NCI-H82 treated with DMSO at 0.1 percent for 48 hours (cell line): ENCODE data around the gene FXYD4.
"Not testable (repeated sequence)": the region's sequence is repeated elsewhere in the genome, so short reads cannot be mapped to it uniquely, and the experiment has no call there.

Source experiments
- DNase-seq: peaks from one replicate; lab custom pipeline; 2025; ENCODE audit not compliant: unreplicated experiment; lab: John Stamatoyannopoulos, UW

Gene FXYD4

DNA sequence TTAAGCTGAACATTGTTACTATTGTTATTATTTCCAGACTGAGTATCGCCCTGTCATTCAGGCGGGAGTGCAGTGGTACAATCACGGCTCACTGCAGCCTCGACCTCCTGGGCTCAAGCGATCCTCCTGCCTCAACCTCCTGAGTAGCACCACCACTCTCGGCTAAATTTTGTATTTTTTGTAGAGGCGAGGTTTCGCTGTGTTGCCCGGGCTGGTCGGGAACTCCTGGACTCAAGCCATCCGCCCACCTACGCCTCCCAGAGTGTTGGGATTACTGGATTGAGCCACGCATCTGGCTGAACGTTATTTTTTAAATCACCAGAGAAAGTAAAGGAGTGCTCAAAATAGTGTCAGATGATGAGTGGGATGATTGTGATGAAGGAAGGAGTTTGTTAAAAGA is 38.9 kb downstream of the FXYD4 start:
- no peak for DNase-seq

DNA sequence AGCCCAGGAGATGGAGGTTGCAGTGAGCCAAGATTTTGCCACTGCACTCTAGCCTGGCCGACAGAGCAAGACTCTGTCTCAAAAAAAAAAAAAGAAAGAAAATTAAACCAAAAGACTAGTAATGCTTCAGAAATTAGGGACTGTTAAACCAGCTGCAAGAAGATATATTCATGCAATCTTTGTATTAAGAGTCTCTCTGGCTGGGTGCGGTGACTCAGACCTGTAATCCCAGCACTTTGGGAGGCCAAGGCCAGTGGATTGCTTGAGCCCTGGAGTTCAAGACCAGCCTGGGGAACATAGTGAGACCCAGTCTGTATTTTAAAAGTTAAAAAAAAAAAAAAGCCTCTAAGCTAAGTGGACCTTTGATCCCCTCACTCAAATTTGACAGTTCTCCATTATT is 40.1 kb downstream of the FXYD4 start:
- DNase-seq: no peak

DNA sequence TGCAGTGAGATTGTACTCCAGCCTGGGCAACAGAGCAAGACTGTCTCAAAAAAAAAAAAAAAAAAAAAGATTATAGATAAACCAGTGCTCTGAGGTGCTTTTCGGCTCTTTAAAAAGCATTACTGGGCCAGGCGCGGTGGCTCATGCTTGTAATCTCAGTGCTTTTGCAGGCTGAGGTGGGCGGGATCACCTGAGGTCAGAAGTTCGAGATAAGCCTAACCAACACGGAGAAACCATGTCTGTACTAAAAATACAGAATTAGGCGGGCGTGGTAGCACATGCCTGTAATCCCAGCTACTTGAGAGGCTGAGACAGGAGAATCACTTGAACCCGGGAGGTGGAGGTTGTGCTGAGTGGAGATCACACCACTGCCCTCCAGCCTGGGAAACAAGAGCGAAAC is 44.1 kb downstream of the FXYD4 start:
- DNase-seq: no peak

DNA sequence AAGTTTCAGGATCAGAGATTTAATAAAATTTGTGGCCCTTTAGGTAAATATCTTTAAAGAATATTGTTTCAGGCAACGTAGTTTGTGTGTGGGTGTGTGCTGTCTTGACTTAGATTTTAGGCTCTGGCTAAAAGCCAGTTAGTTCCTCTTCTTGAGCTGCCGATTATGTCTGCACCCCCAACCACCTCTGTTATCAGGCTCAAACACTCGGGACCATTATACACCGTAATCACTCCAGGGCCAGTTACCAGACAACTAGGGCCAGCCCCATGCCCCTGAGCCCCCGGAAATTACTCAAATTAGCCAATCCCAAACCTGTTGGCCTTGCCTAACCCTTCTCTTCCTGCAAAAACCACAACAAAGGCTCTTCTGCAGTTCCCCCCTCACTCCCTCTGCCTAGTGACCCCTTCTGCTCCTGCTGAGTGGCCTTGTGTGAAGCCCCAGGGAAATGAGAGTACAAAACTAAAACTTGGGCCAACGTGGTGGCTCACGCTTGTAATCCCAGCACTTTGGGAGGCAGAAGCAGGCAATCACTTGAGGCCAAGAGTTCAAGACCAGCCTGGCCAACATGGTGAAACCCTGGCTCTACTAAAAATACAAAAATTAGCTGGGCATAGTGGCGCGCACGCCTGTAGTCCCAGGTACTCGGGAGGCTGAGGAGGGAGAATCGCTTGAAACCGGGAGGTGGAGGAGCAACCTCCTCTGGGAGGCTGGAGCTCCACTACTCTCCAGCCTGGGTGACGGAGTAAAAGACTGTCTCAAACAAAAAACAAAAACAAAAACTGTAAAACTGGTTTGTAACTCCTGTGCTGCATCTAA is 46.7 kb downstream of the FXYD4 start:
- no peak for DNase-seq

DNA sequence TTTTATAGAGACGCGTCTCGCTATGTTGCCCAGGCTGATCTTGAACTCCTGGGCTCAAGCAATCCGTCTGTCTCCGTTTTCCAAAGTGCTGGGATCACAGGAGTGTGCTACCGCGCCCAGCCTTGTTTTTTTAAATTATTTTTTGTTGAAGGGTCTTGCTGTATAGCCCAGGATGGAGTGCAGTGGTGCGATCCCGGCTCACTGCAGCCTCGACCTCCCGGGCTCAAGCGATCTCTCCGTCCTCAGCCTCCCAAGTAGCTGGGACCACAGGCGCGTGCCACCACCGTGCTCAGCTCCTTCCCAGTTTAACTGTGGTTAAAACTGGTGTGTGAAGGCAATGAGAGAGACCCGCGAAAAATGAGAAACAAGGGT is 48.5 kb downstream of the FXYD4 start:
- DNase-seq: no peak

DNA sequence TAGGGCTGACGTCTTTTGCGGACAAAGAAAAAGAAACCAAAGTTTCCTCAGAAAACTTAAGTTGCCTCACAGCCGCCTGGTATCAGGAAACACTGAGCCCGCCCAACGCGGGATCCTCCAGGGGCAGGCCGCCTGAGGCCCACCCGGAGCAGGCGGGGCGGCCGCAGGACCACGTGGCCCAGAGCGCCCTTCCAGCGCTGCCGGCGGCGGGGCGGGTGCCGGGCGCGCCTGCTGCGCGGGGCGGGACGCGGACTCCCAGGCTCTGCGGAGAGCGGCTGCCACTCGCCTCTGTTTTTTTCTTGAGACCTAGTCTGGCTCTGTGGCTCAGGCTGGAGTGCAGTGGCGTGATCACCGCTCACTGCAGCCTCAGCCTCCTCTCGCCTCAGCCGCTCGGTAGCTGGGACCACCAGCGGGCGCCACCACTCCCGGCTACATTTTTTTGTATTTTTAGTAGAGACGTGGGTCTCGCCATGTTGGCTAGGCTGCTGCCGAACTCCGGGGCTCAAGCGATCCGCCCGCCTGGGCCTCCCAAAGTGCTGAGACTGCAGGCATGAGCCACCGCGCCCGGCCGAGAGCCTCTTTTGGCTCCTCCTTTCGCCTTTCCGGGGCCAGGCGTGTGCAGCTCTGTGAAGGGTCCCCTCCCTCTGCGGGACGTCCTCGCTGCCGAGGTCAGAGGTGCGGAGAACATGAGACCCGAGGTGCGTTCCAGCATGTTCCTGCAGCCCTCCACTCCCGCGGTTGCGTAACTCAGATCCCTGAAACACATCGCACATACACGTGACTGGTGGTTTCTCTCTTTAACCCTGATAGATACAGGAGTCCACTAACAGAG is 49.1 kb downstream of the FXYD4 start:
- no peak for DNase-seq

DNA sequence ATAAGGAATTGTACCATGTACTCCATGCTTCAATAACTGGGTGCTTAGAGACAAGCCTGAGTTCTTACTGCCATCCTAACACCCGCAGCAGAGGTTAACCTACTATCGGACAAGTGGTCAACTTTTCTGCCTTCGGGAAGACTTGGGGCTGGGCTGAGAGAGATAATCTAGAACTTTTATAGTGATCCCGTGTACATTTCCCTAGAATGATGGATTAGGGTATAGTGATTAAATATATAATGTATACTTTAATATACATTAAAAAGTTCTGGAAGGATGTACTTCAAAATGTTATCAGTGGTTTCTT is 49.7 kb downstream of the FXYD4 start:
- no peak for DNase-seq

DNA sequence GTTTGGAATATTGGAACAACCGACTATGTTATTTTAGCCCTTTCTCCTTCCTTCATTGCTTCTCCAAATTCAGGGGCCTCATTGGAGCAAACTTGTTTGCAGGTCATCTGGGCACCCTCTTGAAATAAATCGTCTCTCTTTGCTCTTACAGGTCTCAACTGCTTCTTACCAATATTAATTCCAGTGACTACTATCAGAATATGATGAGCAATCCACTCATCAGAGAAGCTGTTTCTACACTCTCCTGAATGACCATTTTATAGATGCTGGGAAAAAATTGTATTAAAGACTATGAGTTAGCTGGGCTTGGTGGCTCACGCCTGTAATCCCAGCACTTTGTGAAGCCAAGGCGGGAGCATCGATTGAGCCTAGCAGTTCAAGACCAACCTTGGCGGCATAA is 50.1 kb downstream of the FXYD4 start:
- no peak for DNase-seq

DNA sequence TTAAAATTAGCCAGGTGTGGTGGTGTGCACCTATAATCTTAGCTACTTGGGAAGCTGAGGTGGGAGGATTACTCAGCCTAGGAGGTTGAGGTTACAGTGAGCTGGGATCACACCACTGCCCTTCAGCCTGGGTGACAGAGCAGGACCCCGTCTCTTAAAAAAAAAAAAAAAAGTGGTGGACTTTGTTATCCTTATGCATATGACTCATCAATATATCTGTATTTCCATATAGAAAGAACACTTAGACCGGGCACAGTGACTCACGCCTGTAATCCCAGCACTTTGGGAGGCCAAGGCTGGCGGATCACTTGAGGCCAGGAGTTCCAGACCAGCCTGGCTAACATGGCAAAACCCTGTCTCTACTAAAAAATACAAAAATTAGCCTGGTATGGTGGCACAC is 50.5 kb downstream of the FXYD4 start:
- not testable (repeated sequence) for DNase-seq

DNA sequence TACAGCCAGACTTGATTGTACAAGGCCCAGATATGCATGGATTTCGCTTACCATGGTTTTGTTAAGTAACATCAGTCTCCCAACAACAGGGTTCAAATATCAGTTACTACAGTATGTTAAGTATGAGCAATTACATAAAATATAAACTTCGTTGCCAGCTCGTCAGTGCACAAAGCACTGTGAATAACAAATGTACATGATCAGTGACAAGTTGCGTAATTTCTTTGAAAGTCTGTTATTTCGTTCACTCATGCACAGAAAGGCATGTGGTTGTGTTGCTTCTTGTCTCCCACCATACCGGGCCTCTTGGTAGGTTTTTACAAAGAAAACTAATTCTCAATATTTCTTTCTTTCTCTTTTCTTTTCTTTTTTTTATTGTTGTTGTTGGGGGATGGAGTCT is 53.0 kb downstream of the FXYD4 start:
- DNase-seq: no peak
